ENCODE results near the gene HMCN2. TPM values are rescaled to one million over a fixed set of nuclear protein-coding genes. Genes with fewer than 3 reads are reported as not detected.

HMCN2 gene
- polyA plus RNA-seq, 1 experiment = under 0.01 TPM

DNA sequence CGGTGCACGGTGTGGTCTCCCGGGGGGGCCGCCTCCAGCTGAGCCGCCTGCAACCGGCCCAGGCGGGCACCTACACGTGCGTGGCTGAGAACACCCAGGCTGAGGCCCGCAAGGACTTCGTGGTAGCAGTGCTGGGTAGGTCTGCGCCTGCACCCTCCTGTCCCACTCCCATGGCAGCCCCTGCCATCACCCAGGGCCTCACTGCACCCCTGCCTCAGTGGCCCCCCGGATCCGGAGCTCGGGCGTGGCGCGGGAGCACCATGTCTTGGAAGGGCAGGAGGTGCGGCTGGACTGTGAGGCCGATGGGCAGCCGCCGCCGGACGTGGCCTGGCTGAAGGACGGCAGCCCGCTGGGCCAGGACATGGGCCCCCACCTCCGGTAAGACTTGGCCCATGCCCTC lies 125.4 kb downstream of the HMCN2 start:
- TF ChIP-seq, protein P1, sequence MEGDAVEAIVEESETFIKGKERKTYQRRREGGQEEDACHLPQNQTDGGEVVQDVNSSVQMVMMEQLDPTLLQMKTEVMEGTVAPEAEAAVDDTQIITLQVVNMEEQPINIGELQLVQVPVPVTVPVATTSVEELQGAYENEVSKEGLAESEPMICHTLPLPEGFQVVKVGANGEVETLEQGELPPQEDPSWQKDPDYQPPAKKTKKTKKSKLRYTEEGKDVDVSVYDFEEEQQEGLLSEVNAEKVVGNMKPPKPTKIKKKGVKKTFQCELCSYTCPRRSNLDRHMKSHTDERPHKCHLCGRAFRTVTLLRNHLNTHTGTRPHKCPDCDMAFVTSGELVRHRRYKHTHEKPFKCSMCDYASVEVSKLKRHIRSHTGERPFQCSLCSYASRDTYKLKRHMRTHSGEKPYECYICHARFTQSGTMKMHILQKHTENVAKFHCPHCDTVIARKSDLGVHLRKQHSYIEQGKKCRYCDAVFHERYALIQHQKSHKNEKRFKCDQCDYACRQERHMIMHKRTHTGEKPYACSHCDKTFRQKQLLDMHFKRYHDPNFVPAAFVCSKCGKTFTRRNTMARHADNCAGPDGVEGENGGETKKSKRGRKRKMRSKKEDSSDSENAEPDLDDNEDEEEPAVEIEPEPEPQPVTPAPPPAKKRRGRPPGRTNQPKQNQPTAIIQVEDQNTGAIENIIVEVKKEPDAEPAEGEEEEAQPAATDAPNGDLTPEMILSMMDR (IDR thresholded peaks at IDR 0.05; ENCODE audit: low read depth, low read length) = no peak
- H3K27ac ChIP-seq (ENCODE audit: low read depth, low read length) = no peak overlapping the region
- no peak for DNase-seq (ENCODE audit: low read depth, low spot score)
- H3K27me3 ChIP-seq (ENCODE audit: control insufficient read depth, insufficient read depth, low read length) = peaks cover 19% of the 10 kb centered on the region
- POLR2A ChIA-PET = no interaction called here
- peaks cover 5% of the 10 kb centered on the region; the same call in 1 of the 2 replicates for H3K9me3 ChIP-seq (ENCODE audit: control insufficient read depth, insufficient read depth, low read length)
- CTCF ChIA-PET = no interaction called here
- H3K4me3 ChIP-seq (ENCODE audit: low read depth, low read length) = no peak overlapping the region

DNA sequence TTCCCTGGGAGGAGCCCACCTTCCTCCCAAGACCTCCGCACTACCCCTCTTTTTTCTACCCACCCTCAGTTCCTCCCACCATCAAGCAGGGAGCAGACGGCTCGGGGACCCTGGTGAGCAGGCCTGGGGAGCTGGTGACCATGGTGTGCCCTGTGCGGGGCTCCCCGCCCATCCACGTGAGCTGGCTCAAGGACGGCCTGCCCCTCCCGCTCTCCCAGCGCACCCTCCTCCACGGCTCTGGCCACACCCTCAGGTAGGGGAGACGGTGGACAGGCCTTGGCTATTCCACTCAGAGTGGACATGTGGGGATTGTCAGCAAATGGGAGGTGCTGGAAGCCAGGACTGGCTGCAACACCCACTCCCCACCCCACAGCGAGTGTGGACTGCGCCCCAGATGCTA lies 126.3 kb downstream of the HMCN2 start:
- TF ChIP-seq, protein P1 (IDR thresholded peaks at IDR 0.05; ENCODE audit: low read depth, low read length) = no peak
- Histone ChIP-seq H3K9me3 (ENCODE audit: control insufficient read depth, insufficient read depth, low read length) (peaks cover 5% of the 10 kb centered on the region; the same call in 1 of the 2 replicates), H3K4me3 (ENCODE audit: low read depth, low read length) (no peak overlapping the region), H3K27me3 (ENCODE audit: control insufficient read depth, insufficient read depth, low read length) (peaks cover 13% of the 10 kb centered on the region), H3K27ac (ENCODE audit: low read depth, low read length) (no peak overlapping the region)
- DNase-seq (ENCODE audit: low read depth, low spot score) = no peak
- CTCF ChIA-PET = no interaction called here
- POLR2A ChIA-PET = no interaction called here

DNA sequence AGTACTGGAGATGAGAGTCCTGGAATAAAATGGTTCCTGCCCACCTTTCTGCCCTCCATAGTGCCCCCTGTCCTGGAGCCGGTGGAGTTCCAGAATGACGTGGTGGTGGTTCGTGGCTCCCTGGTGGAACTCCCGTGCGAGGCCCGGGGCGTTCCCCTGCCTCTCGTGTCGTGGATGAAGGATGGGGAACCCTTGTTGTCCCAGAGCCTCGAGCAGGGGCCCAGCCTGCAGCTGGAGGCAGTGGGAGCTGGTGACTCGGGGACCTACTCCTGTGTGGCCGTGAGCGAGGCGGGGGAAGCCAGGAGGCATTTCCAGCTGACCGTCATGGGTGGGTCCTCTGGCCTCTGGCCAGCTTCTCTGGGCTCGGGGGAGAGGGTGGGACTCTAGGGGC lies 128.1 kb downstream of the HMCN2 start:
- no peak overlapping the region for H3K27ac ChIP-seq (ENCODE audit: low read depth, low read length)
- POLR2A ChIA-PET = no interaction called here
- no peak for DNase-seq (ENCODE audit: low read depth, low spot score)
- no peak overlapping the region for H3K4me3 ChIP-seq (ENCODE audit: low read depth, low read length)
- peaks cover 8% of the 10 kb centered on the region for H3K27me3 ChIP-seq (ENCODE audit: control insufficient read depth, insufficient read depth, low read length)
- CTCF ChIA-PET = no interaction called here
- peaks cover 4% of the 10 kb centered on the region; the same call in 1 of the 2 replicates for H3K9me3 ChIP-seq (ENCODE audit: control insufficient read depth, insufficient read depth, low read length)
- TF ChIP-seq, protein P1 (IDR thresholded peaks at IDR 0.05; ENCODE audit: low read depth, low read length) = no peak

DNA sequence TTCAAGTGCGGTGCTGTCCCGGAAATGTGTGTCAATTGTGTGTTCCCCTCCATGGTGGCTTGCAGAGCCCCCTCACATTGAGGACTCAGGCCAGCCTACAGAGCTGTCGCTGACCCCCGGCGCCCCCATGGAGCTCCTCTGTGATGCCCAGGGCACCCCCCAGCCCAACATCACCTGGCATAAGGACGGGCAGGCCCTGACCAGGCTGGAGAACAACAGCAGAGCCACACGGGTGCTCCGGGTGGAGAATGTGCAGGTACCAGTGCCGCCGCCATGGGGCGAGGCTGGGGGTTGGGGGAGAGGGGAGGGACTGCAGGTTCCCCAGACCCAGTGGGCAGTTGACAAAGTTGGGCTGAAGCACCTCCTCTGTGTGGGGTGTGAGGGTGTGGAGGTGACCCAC lies 128.8 kb downstream of the HMCN2 start:
- peaks cover 4% of the 10 kb centered on the region for H3K27me3 ChIP-seq (ENCODE audit: control insufficient read depth, insufficient read depth, low read length)
- H3K27ac ChIP-seq (ENCODE audit: low read depth, low read length) = no peak overlapping the region
- no peak for DNase-seq (ENCODE audit: low read depth, low spot score)
- TF ChIP-seq, protein P1 (IDR thresholded peaks at IDR 0.05; ENCODE audit: low read depth, low read length) = no peak
- ChIA-PET POLR2A (no interaction called here), CTCF (interaction anchor here (0.6 kb wide), 1 partner anchor 854 kb away, joined by 4 read pairs; no protein-coding TSS in a partner anchor)
- H3K9me3 ChIP-seq (ENCODE audit: control insufficient read depth, insufficient read depth, low read length) = no peaks in the 10 kb centered on the region; the same call in 1 of the 2 replicates
- no peak overlapping the region for H3K4me3 ChIP-seq (ENCODE audit: low read depth, low read length)

DNA sequence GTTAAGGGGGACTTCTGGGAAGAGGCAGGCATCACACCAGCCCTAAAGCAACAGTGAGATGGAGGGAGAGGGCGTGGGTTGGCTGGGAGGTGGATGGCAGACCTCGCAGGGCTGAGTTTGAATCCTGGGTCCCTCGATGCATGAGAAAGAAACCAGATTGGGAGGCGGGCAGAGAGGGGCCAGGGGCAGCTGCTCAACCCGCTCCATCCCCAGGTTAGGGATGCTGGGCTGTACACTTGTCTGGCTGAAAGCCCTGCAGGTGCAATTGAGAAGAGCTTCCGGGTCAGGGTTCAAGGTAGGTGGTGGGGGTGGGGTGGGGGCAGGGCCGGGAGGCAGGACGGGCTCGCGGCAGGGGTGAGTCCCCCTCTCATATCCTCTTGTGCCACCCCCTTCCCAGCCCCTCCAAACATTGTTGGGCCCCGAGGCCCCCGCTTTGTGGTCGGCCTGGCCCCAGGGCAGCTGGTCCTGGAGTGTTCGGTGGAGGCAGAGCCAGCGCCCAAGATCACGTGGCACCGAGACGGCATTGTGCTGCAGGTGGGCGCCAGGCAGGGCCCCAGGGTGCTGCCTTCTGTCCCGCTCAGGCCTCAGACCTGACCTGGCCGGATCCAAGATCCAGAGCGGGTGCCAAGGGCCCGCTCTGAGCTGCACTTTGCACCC lies 129.4 kb downstream of the HMCN2 start:
- TF ChIP-seq, protein P1 (IDR thresholded peaks at IDR 0.05; ENCODE audit: low read depth, low read length) = no peak
- CTCF ChIA-PET = interaction anchor here (0.6 kb wide), 1 partner anchor 854 kb away, joined by 4 read pairs; no protein-coding TSS in a partner anchor
- H3K9me3 ChIP-seq (ENCODE audit: control insufficient read depth, insufficient read depth, low read length) = no peaks in the 10 kb centered on the region; the same call in 1 of the 2 replicates
- no peak for DNase-seq (ENCODE audit: low read depth, low spot score)
- POLR2A ChIA-PET = no interaction called here
- no peak overlapping the region for H3K4me3 ChIP-seq (ENCODE audit: low read depth, low read length)
- H3K27ac ChIP-seq (ENCODE audit: low read depth, low read length) = no peak overlapping the region
- H3K27me3 ChIP-seq (ENCODE audit: control insufficient read depth, insufficient read depth, low read length) = peaks cover 8% of the 10 kb centered on the region

All from AG04450 (cell line).